Psoas muscle (tissue), 8 donors: ENCODE results near the gene HSPE1. TPM values are rescaled to one million over a fixed set of nuclear protein-coding genes. Genes with fewer than 3 reads are reported as not detected.
"Not testable (repeated sequence)": the region's sequence is repeated elsewhere in the genome, so short reads cannot be mapped to it uniquely, and the experiment has no call there.

Experiments used
- ATAC-seq, 4 donors: fragments of 200-7000 bp; cut with Tn5 transposase; one replicate each; pipeline ENCODE4 v1.9.1; 2020; ENCODE audit warnings: moderate library complexity in 3 of 4, mild to moderate bottlenecking in 2 of 4
- DNase-seq, 2 donors: peaks; one replicate each; pipeline ENCODE4 v3.0.0-alpha.2; 2020
- H3K27ac ChIP-seq: fragments of 200-600 bp; one replicate; pipeline ENCODE4 v1.8.0; 2022
- H3K27me3 ChIP-seq, 3 donors: fragments of 200-600 bp in 1 of 3; one replicate each; pipeline versions ENCODE4 v1.6.1 to v1.8.0; 2013 to 2022; ENCODE audit warnings: low read length in 2 of 3, mild to moderate bottlenecking in 2 of 3, moderate library complexity in 1 of 3; ENCODE audit not compliant: insufficient read depth in 3 of 3
- H3K36me3 ChIP-seq, 2 donors: fragments of 200-600 bp in 1 of 2; one replicate each; pipeline versions ENCODE4 v1.6.1 to v1.8.0; 2013 to 2022; ENCODE audit warnings: low read depth in 1 of 2, mild to moderate bottlenecking in 1 of 2, moderate library complexity in 1 of 2; ENCODE audit not compliant: insufficient read depth in 1 of 2
- H3K4me1 ChIP-seq: fragments of 200-600 bp; one replicate; pipeline ENCODE4 v1.8.0; 2022
- H3K4me3 ChIP-seq: fragments of 200-600 bp; one replicate; pipeline ENCODE4 v1.8.0; 2022; ENCODE audit warnings: mild to moderate bottlenecking
- H3K9me3 ChIP-seq: fragments of 200-600 bp; one replicate; pipeline ENCODE4 v1.8.0; 2022
- WGBS, 3 donors: extraction: QIAGEN DNeasy Blood & Tissue Kit; methylation state at CpG; one replicate each; pipeline versions ENCODE4 v1.1.6 to v1.1.7; 2013; 5-methylcytosine and 5-hydroxymethylcytosine counted together
- intact Hi-C, 2 donors: fragments of 100-400 bp; cut with DNase I; formaldehyde crosslinking; loops; one replicate each; pipeline versions ENCODE4 v1.11.0 to v1.14.2; 2022
- polyA plus RNA-seq, 3 donors: library from polyadenylated mRNA; stranded (reverse); fragments of 200-250 nt; gene quantifications; one replicate each; pipeline ENCODE4 v1.2.3, GENCODE V29; 2013
- total RNA-seq, 4 donors: library from RNA; stranded (reverse); fragmentation: NEBNext Ultra II Directional in 2 of 4; extraction: Animal tissue kit (Norgen Biotek cat#: 25700) in 2 of 4; gene quantifications; one replicate each; pipeline versions ENCODE4 v1.2.1 to v1.2.4, GENCODE V29; 2021 to 2023
- TF ChIP-seq, protein P1 (sequence below): fragments of 200-600 bp; IDR thresholded peaks from one replicate; pipeline ENCODE4 v1.8.0; 2022; ENCODE audit warnings: antibody characterized with exemption
- donor health status: healthy with polysubstance abuse.
- donor health status: DM: no; HTN: no; CAD: no; lungs with moderate emphysema.
- donor health status: Bipolar disorder and iron deficiency.
- donor health status: healthy.
- donor health status: DM: yes; HTN: yes; CAD: no.
- donor health status: DM: no; HTN: no; CAD: no.
- donor health status: DM: no; HTN: no; CAD: no.
- donor health status: DM: yes; HTN: yes; CAD: no.

Gene HSPE1
- total and polyA plus RNA-seq, 7 donors = 87.4 to 304 (median 120) TPM

DNA sequence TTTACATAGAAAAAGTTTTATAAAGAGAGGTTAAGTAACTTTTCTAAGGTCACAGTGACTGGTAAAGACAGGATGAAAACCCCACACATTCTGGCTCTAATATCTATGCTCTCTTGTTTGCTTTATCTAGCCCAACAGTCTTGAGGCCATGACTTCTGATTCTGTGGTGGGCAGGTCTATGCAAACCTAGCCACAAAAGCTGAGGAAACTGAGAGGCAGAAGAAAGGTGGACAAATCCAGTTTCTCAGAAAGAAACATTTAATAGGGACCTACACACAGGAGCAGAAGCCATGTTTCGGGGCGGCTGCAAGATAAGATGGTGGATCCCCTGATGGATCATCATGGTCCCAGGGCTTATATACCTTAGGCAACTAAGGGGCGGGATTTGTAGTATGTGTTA, 22.4 kb upstream of the HSPE1 start:
- TF ChIP-seq, protein P1, sequence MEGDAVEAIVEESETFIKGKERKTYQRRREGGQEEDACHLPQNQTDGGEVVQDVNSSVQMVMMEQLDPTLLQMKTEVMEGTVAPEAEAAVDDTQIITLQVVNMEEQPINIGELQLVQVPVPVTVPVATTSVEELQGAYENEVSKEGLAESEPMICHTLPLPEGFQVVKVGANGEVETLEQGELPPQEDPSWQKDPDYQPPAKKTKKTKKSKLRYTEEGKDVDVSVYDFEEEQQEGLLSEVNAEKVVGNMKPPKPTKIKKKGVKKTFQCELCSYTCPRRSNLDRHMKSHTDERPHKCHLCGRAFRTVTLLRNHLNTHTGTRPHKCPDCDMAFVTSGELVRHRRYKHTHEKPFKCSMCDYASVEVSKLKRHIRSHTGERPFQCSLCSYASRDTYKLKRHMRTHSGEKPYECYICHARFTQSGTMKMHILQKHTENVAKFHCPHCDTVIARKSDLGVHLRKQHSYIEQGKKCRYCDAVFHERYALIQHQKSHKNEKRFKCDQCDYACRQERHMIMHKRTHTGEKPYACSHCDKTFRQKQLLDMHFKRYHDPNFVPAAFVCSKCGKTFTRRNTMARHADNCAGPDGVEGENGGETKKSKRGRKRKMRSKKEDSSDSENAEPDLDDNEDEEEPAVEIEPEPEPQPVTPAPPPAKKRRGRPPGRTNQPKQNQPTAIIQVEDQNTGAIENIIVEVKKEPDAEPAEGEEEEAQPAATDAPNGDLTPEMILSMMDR = no peak
- no peaks in the 10 kb centered on the region for H3K27me3 ChIP-seq
- WGBS, 3 donors = 98 to 99% (median 98%) methylated on average over 3 of the region's 3 CpGs
- intact Hi-C loops = loop anchor here in 1 of 2 donors (5.0 kb wide), 1 partner anchor 70 kb away; no protein-coding TSS in a partner anchor
- no peaks in the 10 kb centered on the region for H3K9me3 ChIP-seq
- ATAC-seq (no peak), DNase-seq (no peak)
- H3K4me1 ChIP-seq = no peaks in the 10 kb centered on the region
- H3K36me3 ChIP-seq = peaks cover 7 to 71% of the 10 kb centered on the region in 2 donors
- no peak overlapping the region for H3K27ac ChIP-seq
- no peak overlapping the region for H3K4me3 ChIP-seq

DNA sequence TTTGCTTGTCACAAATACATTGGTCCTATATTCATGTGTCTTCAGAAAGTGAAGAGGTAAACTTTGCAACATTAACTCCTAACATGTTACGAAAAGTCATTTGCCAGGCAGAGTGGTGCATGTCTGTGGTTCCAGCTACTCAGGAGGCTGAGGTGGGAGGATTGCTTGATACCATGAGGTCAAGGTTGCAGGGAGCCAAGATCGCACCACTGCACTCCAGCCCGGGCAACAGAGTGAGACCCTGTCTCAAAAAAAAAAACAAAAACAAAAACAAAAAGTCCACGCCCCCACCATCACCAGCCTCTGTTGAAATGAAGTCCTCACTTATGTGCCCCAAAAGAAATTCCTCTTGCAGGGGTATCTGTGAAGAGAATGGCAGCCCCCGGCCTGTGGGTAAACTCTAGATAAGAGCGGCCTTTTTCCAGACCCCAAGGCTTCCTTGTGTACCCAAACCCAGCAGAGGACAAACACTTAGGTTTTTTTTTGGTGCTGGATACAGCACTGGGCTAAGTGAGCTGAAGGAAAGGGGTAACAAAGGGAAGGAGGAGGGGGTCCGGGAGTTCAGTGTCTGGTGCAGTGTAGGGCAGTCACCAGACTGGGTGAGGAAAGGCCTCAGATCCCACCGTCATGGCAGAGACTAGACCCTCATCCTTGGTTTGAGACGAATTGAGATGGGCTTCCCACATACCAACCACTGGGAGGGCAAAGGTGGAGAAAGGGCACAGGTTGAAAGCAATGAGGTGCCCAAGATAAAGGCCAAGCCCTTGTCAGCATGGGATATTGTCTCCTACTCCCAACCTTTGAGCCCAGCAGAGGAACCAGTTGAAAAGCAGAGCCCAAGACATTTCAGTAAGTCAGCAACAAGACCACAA, 19.8 kb upstream of the HSPE1 start:
- ATAC-seq (peak in 2 of 4 donors; percentile 14 to 17), DNase-seq (no peak)
- intact Hi-C loops = no loop called here
- Histone ChIP-seq H3K27ac (no peak overlapping the region), H3K4me1 (no peaks in the 10 kb centered on the region), H3K4me3 (no peak overlapping the region), H3K36me3 (peaks cover 7 to 51% of the 10 kb centered on the region in 2 donors), H3K27me3 (no peaks in the 10 kb centered on the region), H3K9me3 (peaks cover 10% of the 10 kb centered on the region)
- WGBS, 3 donors = 91 to 95% (median 91%) methylated on average over 9 of the region's 9 CpGs
- TF ChIP-seq, protein P1 = no peak

DNA sequence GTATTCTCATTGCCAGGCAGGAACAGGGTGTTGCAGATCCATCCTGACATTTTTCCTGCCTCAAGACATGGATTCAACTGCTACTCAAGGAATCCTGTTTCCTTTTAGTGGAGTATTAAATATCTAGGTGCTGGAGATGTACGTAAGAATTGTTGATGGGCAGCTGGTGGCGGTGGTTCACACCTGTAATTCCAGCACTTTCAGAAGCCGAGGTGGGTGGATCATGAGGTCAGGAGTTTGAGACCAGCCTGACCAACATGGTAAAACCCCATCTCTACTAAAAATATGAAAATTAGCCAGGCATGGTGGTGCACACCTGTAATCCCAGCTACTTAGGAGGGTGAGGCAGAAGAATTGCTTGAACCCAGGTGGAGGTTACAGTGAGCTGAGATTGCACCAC, 15.9 kb upstream of the HSPE1 start:
- H3K36me3 ChIP-seq = peaks cover 13 to 56% of the 10 kb centered on the region in 2 donors
- DNase-seq, H3K4me3 ChIP-seq, H3K4me1 ChIP-seq, H3K9me3 ChIP-seq, H3K27ac ChIP-seq, intact Hi-C loops, H3K27me3 ChIP-seq: not testable (repeated sequence)
- 95 to 100% (median 97%) methylated on average over 3 of the region's 3 CpGs for WGBS, 3 donors
- peak in 1 of 4 donors; percentile 6 for ATAC-seq

DNA sequence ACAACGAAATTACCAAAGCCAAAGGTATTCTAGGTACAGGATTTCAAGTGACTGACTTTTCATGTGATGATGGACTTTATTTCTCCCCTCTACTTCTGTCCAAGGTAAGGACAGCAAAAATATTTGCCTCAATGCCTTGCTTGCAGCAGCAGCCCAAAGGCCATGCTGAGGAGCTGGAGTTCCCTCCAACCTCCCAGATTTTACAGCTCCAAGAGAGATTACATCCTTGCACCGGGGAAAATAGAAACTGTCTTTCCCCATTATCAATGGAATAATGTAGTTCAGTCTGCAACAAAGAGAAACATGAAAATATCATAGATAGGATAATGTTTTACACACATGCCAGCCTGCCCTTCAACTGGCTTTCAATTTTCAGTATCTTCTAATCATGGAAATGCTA, 14.0 kb upstream of the HSPE1 start:
- H3K36me3 ChIP-seq = peaks cover 12 to 70% of the 10 kb centered on the region in 2 donors
- peaks cover 10% of the 10 kb centered on the region for H3K9me3 ChIP-seq
- intact Hi-C loops = no loop called here
- no peak overlapping the region for H3K27ac ChIP-seq
- ATAC-seq = no peak
- H3K27me3 ChIP-seq = no peaks in the 10 kb centered on the region
- no peak for DNase-seq
- no peaks in the 10 kb centered on the region for H3K4me1 ChIP-seq
- TF ChIP-seq, protein P1 = no peak
- no peak overlapping the region for H3K4me3 ChIP-seq
- 84 to 92% (median 88%) methylated on average over 2 of the region's 2 CpGs for WGBS, 3 donors

DNA sequence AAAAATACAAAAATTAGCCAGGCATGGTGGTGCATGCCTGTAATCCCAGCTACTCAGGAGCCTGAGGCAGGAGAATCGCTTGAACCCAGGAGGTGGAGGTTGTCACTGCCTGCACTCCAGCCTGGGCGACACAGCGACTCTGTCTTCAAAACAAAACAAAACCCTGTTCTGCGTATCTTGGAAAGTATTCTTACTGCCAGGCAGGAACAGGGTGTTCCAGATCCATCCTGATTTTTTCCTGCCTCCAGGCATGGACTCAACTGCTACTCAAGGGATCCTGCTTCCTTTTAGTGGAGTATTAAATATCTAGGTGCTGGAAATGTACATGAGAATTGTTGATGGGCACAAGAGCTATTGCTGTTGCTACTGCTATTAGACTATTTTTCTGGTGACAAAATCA, 12.8 kb upstream of the HSPE1 start:
- WGBS, 3 donors = 77 to 82% (median 79%) methylated on average over 4 of the region's 4 CpGs

More for the DNA sequence above, 12.8 kb upstream of the HSPE1 start:
- peaks cover 14 to 78% of the 10 kb centered on the region in 2 donors for H3K36me3 ChIP-seq
- no peak overlapping the region for H3K27ac ChIP-seq
- DNase-seq (no peak), ATAC-seq (no peak)
- H3K4me1 ChIP-seq = no peaks in the 10 kb centered on the region
- peaks cover 10% of the 10 kb centered on the region for H3K9me3 ChIP-seq
- TF ChIP-seq, protein P1 = no peak
- no peak overlapping the region for H3K4me3 ChIP-seq
- intact Hi-C loops = no loop called here
- no peaks in the 10 kb centered on the region for H3K27me3 ChIP-seq
